B cell (primary cell): ENCODE data around the gene PLA2G4D. TPM values are rescaled to one million over a fixed set of nuclear protein-coding genes. Genes with fewer than 3 reads are reported as not detected.

ENCODE experiments used
- ATAC-seq: fragments of 200-7000 bp; cut with Tn5 transposase; one replicate; pipeline ENCODE4 v1.10.0; 2021; ENCODE audit warnings: low read depth, mild to moderate bottlenecking, moderate number of reproducible peaks, moderate library complexity
- CTCF ChIA-PET: fragments of 350-600 bp; sonication (Branson Sonifier 250); formaldehyde crosslinking; loops from one replicate; lab custom pipeline; 2021; ENCODE audit warnings: antibody characterized with exemption, inconsistent platforms; lab: Charles Lee
- POLR2A ChIA-PET: fragments of 350-600 bp; sonication (Branson Sonifier 250); formaldehyde crosslinking; loops from one replicate; lab custom pipeline; 2021; ENCODE audit warnings: antibody characterized with exemption; lab: Charles Lee
- DNase-seq: peaks from one replicate; pipeline ENCODE4 v3.0.0; 2013
- H2AFZ ChIP-seq: 2 replicates; pipeline ENCODE4 v1.6.1; 2012; ENCODE audit warnings: mild to moderate bottlenecking, low read depth, low read length; ENCODE audit not compliant: insufficient read depth, poor library complexity, severe bottlenecking
- H3K27ac ChIP-seq, 2 donors: 1 replicate in 1 of 2; 2 replicates in 1 of 2; pipeline ENCODE4 v1.5.1; 2012 to 2013; ENCODE audit warnings: low read length in 2 of 2, mild to moderate bottlenecking in 2 of 2, moderate library complexity in 1 of 2
- H3K27me3 ChIP-seq, 4 experiments: fragments of 200-600 bp in 1 of 4; sonication (generic) in 1 of 4; replicated peaks in 1 of 4; 1 replicate in 2 of 4; 2 replicates in 2 of 4; pipeline versions ENCODE4 v1.6.1 to v1.7.0; 2013 to 2016; ENCODE audit warnings: low read length in 3 of 4, mild to moderate bottlenecking in 2 of 4, mixed read lengths in 1 of 4, moderate library complexity in 1 of 4; ENCODE audit not compliant: insufficient read depth in 4 of 4, control insufficient read depth in 3 of 4; ENCODE audit errors: control extremely low read depth in 1 of 4
- H3K36me3 ChIP-seq, 2 experiments: replicated peaks in 1 of 2; 1 replicate in 1 of 2; 2 replicates in 1 of 2; pipeline versions ENCODE4 v1.6.1 to v1.7.1; 2013; ENCODE audit warnings: low read length in 1 of 2; ENCODE audit not compliant: insufficient read depth in 2 of 2, control insufficient read depth in 1 of 2; ENCODE audit errors: control extremely low read depth in 1 of 2, extremely low read depth in 1 of 2
- H3K4me1 ChIP-seq, 2 donors: fragments of 200-600 bp in 1 of 2; sonication (generic) in 1 of 2; 1 replicate in 1 of 2; 2 replicates in 1 of 2; pipeline versions ENCODE4 v1.5.1 to v1.6.1; 2013 to 2017; ENCODE audit warnings: low read length in 2 of 2; ENCODE audit not compliant: control insufficient read depth in 2 of 2, insufficient read depth in 2 of 2
- H3K4me2 ChIP-seq: replicated peaks from 2 replicates; pipeline ENCODE3; 2012; ENCODE audit warnings: mild to moderate bottlenecking, low read depth, low read length; ENCODE audit not compliant: poor library complexity, severe bottlenecking
- H3K4me3 ChIP-seq, 5 experiments: fragments of 200-600 bp in 1 of 5; sonication (generic) in 1 of 5; 1 replicate in 3 of 5; 2 replicates in 2 of 5; pipeline versions ENCODE4 v1.5.1 to v1.7.0; 2011 to 2016; ENCODE audit warnings: low read length in 4 of 5, mild to moderate bottlenecking in 4 of 5, low read depth in 2 of 5, control low read depth in 1 of 5, moderate library complexity in 1 of 5; ENCODE audit not compliant: insufficient read depth in 1 of 5; ENCODE audit errors: control extremely low read depth in 1 of 5, extremely low read depth in 1 of 5
- H3K79me2 ChIP-seq: fragments of 200-600 bp; sonication (generic); one replicate; pipeline ENCODE4 v1.6.0; 2016; ENCODE audit warnings: low read length; ENCODE audit not compliant: control insufficient read depth, insufficient read depth
- H3K9ac ChIP-seq: fragments of 200-600 bp; sonication (generic); 2 replicates; pipeline ENCODE4 v1.6.1; 2017; ENCODE audit warnings: mild to moderate bottlenecking, low read length, moderate library complexity
- H3K9me3 ChIP-seq, 3 donors: one replicate each; pipeline versions ENCODE4 v1.6.1 to v1.7.1; 2013; ENCODE audit warnings: low read length in 2 of 3; ENCODE audit not compliant: control insufficient read depth in 2 of 3, insufficient read depth in 1 of 3; ENCODE audit errors: control extremely low read depth in 1 of 3
- H4K20me1 ChIP-seq: 2 replicates; pipeline ENCODE4 v1.6.0; 2012; ENCODE audit warnings: mild to moderate bottlenecking, low read length; ENCODE audit not compliant: insufficient read depth, control insufficient read depth, poor library complexity, severe bottlenecking
- H3K27ac Mint-ChIP-seq: one replicate; pipeline ENCODE4 v1.8.0; 2021; ENCODE audit warnings: mixed read lengths
- H3K27me3 Mint-ChIP-seq: one replicate; pipeline ENCODE4 v1.8.0; 2021; ENCODE audit warnings: mixed read lengths
- H3K4me1 Mint-ChIP-seq: one replicate; pipeline ENCODE4 v1.8.0; 2021; ENCODE audit warnings: mixed read lengths
- H3K4me3 Mint-ChIP-seq: one replicate; pipeline ENCODE4 v1.8.0; 2021; ENCODE audit warnings: mixed read lengths
- H3K9me3 Mint-ChIP-seq: one replicate; pipeline ENCODE4 v1.8.0; 2022; ENCODE audit warnings: mixed read lengths; ENCODE audit not compliant: insufficient read depth
- EZH2 ChIP-seq: IDR thresholded peaks from 2 replicates; pipeline ENCODE4 v1.6.1; 2012; ENCODE audit warnings: borderline replicate concordance, low read depth, mild to moderate bottlenecking, moderate library complexity, low read length; ENCODE audit not compliant: insufficient read depth, poor library complexity, severe bottlenecking
- WGBS: methylation state at CpG from one replicate; pipeline ENCODE4 v1.1.5; 2013; ENCODE audit warnings: missing lambda C conversion rate; ENCODE audit not compliant: insufficient coverage; 5-methylcytosine and 5-hydroxymethylcytosine counted together
- intact Hi-C: fragments of 100-400 bp; cut with micrococcal nuclease; formaldehyde crosslinking; loops from one replicate; pipeline ENCODE4 v1.10.0; 2022
- polyA plus RNA-seq: library from polyadenylated mRNA; depleted of rRNA; stranded (reverse); fragments of >200 nt; gene quantifications from 2 replicates; pipeline ENCODE4 v1.2.3, GENCODE V29; 2012
- total RNA-seq, 2 donors: library from RNA; stranded (reverse); fragments of 120-200 nt in 1 of 2; gene quantifications; 1 replicate in 1 of 2; 2 replicates in 1 of 2; pipeline versions ENCODE4 v1.2.3 to v1.2.4, GENCODE V29; 2013 to 2022
- TF ChIP-seq, protein P1 (sequence below): fragments of 200-600 bp; IDR thresholded peaks from one replicate; pipeline ENCODE4 v1.8.0; 2022; ENCODE audit warnings: antibody characterized with exemption, mild to moderate bottlenecking

Gene PLA2G4D
- total and polyA plus RNA-seq, 2 donors (not counting 1 experiment from before 2014, with no cell fraction given), result not detected

GRCh38 chr15:42031198-42031915 is 63.0 kb downstream of the PLA2G4D start:
- H3K4me1 Mint-ChIP-seq, result peaks cover 28% of the 10 kb centered on the region
- CTCF ChIA-PET, result interaction anchor here (1.0 kb wide), 1 partner anchor 429 kb away, joined by 3 read pairs; no protein-coding TSS in a partner anchor

DNA sequence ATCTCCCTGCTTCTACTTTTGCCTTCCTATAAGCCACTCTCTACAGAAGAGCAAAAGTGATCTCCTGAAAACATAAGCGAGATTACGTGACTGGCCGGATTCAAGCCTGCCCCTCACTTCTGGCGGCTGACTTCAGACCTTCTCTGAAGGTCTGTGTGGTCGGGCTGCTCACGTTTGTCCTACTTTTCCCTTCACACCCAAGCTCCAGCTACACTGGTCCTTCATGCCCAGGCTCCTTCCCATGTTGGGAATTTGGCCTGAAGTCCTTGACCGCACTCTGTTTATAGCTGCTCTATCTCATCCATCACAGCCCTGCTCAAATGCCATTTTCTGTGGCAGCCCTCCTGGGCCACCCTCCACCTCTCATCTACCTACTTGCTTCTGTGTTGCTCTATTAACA is 66.8 kb downstream of the PLA2G4D start:
- Histone ChIP-seq H3K79me2 (no peaks in the 10 kb centered on the region), H2AFZ (no peak overlapping the region), H3K4me3 (no peak overlapping the region), H3K4me2 (no peak overlapping the region), H3K27ac (no peak overlapping the region), H3K9me3 (peaks cover 0 to 9% (median 0%) of the 10 kb centered on the region in 3 donors), H3K36me3 (no peaks in the 10 kb centered on the region), H4K20me1 (no peaks in the 10 kb centered on the region), H3K27me3 (no peaks in the 10 kb centered on the region), H3K9ac (no peak overlapping the region), H3K4me1 (no peaks in the 10 kb centered on the region)
- DNase-seq (no peak), ATAC-seq (no peak)
- peaks cover under 1% of the 10 kb centered on the region for H3K4me1 Mint-ChIP-seq
- intact Hi-C loops, result no loop called here
- no peaks in the 10 kb centered on the region for H3K9me3 Mint-ChIP-seq
- no peak overlapping the region for H3K27ac Mint-ChIP-seq
- POLR2A ChIA-PET, result no interaction called here
- H3K27me3 Mint-ChIP-seq, result peaks cover 7% of the 10 kb centered on the region
- no peak for TF ChIP-seq EZH2
- TF ChIP-seq, protein P1, sequence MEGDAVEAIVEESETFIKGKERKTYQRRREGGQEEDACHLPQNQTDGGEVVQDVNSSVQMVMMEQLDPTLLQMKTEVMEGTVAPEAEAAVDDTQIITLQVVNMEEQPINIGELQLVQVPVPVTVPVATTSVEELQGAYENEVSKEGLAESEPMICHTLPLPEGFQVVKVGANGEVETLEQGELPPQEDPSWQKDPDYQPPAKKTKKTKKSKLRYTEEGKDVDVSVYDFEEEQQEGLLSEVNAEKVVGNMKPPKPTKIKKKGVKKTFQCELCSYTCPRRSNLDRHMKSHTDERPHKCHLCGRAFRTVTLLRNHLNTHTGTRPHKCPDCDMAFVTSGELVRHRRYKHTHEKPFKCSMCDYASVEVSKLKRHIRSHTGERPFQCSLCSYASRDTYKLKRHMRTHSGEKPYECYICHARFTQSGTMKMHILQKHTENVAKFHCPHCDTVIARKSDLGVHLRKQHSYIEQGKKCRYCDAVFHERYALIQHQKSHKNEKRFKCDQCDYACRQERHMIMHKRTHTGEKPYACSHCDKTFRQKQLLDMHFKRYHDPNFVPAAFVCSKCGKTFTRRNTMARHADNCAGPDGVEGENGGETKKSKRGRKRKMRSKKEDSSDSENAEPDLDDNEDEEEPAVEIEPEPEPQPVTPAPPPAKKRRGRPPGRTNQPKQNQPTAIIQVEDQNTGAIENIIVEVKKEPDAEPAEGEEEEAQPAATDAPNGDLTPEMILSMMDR, result no peak
- no peak overlapping the region for H3K4me3 Mint-ChIP-seq
- 94% methylated on average over 6 of the region's 7 CpGs for WGBS
- CTCF ChIA-PET, result interaction anchor here (2.2 kb wide), 1 partner anchor 38 kb away, joined by 7 read pairs; no protein-coding TSS in a partner anchor

More at GRCh38 chr15:42031198-42031915, 63.0 kb downstream of the PLA2G4D start:
- Mint-ChIP-seq H3K9me3 (no peaks in the 10 kb centered on the region), H3K27ac (no peak overlapping the region), H3K27me3 (peaks cover 7% of the 10 kb centered on the region), H3K4me3 (no peak overlapping the region)
- no peak for TF ChIP-seq EZH2
- TF ChIP-seq, protein P1, result no peak
- Histone ChIP-seq H3K4me3 (no peak overlapping the region), H3K9ac (no peak overlapping the region), H2AFZ (no peak overlapping the region), H3K27ac (no peak overlapping the region), H3K4me2 (no peak overlapping the region), H3K27me3 (no peaks in the 10 kb centered on the region), H3K36me3 (no peaks in the 10 kb centered on the region), H3K4me1 (peaks cover 15 to 26% of the 10 kb centered on the region in 2 donors), H4K20me1 (no peaks in the 10 kb centered on the region), H3K79me2 (no peaks in the 10 kb centered on the region), H3K9me3 (peaks cover 0 to 12% (median 0%) of the 10 kb centered on the region in 3 donors)
- POLR2A ChIA-PET, result no interaction called here
- no peak for DNase-seq
- ATAC-seq, result no peak
- WGBS, result 73% methylated on average over 2 of the region's 6 CpGs
- intact Hi-C loops, result no loop called here
